ENCODE measurements around the gene KRTAP5-3.

GRCh38 chr11:1597331-1597993, 10.8 kb downstream of the KRTAP5-3 start:
- TF ChIP-seq POLR2AphosphoS5 (IDR thresholded peaks at IDR 0.05), result no peak
- TF ChIP-seq, protein P1, sequence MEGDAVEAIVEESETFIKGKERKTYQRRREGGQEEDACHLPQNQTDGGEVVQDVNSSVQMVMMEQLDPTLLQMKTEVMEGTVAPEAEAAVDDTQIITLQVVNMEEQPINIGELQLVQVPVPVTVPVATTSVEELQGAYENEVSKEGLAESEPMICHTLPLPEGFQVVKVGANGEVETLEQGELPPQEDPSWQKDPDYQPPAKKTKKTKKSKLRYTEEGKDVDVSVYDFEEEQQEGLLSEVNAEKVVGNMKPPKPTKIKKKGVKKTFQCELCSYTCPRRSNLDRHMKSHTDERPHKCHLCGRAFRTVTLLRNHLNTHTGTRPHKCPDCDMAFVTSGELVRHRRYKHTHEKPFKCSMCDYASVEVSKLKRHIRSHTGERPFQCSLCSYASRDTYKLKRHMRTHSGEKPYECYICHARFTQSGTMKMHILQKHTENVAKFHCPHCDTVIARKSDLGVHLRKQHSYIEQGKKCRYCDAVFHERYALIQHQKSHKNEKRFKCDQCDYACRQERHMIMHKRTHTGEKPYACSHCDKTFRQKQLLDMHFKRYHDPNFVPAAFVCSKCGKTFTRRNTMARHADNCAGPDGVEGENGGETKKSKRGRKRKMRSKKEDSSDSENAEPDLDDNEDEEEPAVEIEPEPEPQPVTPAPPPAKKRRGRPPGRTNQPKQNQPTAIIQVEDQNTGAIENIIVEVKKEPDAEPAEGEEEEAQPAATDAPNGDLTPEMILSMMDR (IDR thresholded peaks at IDR 0.05), result no peak
